RPMI7951 (cell line): Measurements from ENCODE around the gene CD9. TPM values are rescaled to one million over a fixed set of nuclear protein-coding genes. Genes with fewer than 3 reads are reported as not detected.

Source experiments
- DNase-seq: peaks from one replicate; pipeline ENCODE4 v3.0.0-alpha.2; 2012; ENCODE audit warnings: low read depth
- total RNA-seq: library from RNA; depleted of rRNA; stranded (reverse); fragments of >200 nt; shearing (Covaris generic); gene quantifications from 2 replicates; pipeline ENCODE4 v1.2.3, GENCODE V29; 2014

CD9 gene
- total RNA-seq, 1 experiment from 2014 or later, result 133 TPM

DNA sequence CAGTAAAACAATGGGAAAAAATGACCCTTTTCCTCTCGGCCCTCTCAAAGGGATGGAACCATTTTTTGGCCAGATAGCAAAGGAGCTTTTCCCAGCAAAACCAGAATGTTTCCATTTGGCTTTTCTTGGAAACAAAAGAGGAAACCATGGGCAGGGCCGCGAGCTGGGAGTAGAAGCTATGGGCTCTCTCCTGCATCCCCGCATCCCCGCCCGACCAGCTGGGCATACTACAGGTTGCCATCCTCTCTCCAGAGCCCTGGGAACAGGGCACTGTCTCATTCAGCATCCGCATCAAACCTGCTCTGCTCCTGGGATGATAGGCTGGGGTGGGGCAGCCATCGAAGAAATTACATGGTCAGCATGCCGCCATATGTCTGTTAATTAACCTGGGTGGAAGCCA, 20.9 kb downstream of the CD9 start:
- no peak for DNase-seq

DNA sequence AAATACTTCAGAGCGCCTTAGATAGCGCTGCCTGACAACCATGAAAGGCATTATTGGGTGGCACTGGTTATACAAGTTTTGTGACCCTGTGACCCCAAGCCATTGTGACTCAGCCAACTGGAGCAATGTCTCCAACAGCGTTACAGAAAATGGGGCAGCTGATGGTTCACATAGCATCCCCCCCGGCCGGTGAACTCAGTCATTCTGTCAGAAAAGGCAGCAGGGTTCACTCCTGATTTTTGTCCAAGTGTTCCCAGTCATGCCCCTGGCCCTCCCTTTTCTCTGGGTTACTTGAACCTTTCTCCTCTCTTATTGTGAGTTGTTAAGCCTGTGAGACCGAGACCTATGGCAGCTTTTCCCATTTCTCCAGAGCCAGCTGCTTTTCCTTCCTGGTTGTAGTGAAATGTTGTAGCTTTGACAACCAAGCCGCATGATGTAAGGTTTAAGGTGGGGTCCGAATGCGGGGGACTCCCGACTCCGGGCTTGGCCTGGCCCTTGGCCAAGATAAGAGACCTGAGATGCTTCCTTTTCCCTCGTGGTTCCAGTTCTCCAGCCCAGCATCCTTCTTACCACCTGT, 22.0 kb downstream of the CD9 start:
- DNase-seq, result no peak

DNA sequence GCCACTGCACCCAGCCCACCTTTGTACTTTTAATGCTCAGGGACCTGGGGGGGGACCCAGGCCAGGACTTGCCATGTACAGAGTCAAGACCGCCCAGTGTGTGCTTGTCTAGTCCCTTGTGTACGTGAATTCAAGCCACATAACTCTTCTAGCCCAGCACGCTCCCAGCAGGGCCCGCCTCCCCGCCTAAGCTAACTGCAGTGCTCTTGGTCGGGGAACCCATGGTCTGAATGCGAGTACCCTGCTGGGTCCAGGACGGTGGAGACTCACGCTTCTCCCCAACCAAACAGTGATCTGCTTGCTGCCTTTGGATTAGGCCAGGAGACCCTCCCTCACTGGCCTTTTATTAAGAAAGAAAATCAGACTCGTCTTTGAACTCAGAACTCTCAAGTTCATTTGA, 23.3 kb downstream of the CD9 start:
- DNase-seq, result no peak

DNA sequence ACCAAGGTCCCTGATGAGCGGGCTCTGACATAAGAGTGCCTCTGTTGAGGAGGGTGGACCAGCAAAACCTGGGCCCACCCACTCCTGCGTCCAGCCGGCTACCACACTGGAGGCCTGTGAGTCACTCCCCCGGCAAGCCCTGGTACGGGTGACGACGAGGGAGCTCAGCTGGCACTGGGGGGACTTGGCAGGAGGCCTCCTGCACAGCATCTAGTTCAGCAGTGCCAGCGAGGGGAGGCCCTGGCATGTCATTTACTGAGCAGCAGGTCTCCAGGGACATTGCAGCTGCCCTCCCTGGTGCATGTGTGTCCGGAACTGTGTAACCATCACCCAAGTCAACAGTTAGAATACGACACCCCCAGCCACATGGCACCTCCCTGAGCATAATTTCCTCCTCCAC, 24.4 kb downstream of the CD9 start:
- peak; percentile 55 for DNase-seq

DNA sequence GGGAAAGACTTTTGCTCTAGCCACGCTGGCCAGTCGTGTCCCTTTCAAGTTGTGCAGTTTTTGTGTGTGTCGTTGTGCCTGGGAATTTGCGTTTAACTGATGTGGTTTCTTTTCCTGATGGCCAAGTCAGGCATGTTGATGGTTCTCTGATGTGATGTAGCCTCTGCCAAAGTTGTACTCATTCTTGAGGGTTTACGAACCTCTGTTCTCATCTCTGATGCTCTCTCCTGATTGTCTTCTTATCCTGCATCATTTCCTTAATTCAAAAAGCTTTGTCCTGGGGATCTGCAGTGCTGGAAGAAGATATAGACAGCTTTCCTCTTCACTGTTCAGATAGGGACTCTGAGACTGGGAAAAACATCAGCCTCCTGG, 25.4 kb downstream of the CD9 start:
- DNase-seq, result no peak

DNA sequence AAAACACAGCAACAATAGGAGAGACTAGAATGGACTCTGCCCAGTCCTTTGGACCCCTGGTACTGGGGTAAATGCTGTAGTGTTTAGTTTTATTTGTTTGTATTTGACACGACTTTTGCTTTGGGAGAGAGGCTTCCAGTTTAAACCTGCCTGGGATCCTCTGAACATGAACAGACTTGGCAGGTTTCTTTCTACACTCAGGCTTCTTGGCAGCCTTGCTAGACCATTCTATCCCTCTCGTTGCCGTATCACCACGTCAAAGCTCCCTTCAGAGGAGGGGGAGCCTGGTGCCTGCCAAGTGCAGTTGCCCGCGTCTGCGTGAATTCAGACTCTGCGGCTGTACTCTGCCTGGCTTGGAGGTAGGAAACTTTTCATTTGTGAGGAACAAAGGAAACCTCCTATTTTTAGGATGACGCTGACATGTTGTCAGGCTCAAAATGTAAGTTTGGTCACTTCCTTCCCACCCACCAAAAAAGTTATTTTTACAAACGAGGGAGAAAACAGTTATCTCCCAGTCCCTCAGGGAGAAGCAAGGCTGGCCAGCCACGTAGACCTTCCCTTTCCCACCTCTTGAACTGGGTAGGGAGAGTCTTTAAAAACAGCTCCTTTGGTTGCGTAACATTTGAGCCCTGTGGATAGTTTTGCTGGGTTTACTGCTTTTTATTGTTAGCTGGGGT, 25.9 kb downstream of the CD9 start:
- DNase-seq, result no peak

DNA sequence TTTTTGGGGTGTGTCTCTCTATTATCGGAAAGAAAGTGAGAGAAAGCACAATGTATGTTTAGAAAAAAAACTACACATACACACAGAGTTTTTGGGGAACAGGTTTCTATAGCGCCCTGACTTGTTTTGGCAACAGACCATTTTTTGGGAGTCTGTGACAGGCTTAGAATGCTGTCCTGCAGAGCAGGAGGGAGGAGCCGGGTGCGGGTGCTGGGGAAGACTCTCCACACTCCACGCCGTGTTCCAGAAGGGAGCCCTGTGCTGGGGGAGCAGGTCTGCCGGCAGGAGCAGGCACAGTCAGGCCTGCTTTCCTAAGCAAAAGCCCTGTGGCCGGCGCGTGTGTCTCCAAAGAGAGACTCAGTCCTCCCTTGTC, 26.5 kb downstream of the CD9 start:
- no peak for DNase-seq

DNA sequence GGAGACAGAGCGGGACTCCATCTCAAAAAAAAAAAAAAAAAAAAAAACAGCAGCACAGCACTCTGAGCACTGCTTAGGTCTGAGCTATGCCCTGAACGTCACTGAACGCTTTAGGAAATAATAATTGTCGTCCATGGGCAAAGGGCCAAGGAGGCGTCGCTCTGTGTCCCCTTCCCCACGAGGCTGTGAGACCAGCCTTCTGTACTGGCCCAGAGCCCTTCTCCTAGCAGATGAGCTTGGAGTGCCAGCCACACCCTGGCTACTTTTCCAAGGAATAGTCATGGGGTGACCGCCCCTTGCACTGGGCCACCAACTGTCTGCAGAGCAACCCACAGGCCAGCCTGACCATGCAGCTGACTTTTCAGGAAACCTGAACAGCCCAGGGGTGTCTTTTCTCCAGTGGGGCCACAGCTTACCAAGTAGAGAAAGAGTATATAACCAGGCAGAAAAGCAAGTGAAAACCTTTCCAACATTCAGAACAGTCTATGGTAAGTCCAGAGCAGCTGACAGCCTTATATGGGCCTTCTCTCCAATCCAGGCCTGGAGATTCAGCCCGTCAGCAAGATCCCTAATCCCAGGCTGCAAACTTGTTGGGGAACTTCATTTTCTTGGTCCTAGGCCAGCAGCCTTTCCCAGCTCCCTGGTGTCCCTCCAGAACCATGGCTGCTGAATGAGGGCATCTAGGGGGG, 28.5 kb downstream of the CD9 start:
- peak; percentile 29 for DNase-seq

DNA sequence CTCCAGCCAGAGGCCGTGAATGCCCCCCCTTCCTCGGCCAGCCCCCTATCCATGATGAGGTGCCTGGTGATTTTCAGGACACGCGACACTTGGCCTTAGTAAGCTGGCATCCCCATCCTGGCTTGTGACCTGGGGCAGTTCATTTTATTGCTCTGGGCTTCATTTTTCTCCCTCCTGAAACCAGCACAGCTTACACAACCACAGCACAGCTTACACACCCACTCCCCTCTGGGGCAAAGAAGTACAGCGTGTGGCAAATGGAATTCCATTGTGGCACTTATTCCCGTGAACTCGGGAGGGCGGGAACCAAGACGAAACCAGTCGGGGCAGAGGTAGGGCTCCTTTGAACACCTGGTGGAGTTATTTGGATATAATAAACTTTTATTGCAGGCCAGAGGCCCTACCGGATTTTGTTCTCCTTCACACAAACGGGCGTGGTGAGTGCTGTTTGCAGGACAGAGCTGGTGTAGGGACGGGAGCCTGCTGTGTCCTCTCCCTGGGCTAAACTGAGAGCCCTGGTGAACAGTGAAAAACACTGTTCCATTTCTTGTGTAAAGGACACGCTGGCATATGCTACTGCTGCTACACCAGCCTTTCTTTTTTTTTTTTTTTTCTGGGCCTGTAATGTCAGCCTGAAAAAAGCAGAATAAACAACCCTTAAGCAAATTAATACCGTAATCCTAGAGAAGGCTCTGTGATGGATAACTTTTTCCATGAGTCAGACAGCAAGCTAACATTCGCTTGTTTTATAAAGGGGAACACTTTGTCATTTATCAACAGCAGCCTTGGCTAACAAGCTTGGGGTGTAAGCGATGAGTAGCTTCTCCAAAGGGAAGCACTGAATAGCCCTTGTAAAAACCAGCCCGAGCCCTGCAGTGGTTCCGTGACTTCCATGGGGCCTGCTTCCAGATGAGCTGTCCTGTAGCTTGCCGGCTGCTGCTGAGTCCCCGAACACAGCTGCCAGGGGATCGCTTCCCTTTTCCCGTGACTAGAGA, 29.3 kb downstream of the CD9 start:
- peak; percentile 87 for DNase-seq

DNA sequence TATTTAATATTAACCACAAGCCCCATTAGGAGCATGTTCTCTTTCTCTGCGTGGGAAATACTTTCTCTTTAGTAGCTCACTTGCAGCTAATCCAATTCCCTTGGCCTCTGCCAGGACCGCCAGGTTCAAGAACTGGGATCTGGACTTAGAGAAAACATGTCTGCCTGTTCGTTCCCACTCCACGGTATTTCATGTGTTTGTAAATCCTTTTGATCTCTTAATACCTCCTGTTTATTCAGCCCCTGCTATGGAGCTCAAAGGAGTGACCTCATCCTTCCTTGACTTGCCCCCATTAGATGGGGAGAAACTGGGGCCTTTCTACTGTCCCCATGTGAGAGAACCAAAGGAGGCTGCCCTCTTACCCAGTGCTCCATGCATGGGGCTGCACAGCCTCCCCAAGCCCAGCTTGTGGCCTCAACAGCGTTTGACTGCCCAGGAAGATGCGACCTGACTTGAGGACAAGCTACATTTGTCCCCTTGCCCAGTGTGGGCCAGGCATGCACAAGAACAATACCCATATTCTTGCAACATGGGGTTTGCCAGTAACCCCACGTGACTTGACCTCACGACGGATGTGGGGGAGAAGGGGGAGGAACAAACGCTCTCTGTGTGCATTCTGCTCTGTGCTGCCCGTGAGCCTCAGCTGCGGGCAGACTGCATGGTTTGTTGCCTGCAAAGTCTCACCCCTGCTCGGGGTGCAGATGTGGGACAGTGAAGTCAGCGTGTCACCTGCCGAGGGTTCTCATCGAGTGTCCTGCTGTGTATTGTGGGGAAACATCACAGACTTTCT, 30.3 kb downstream of the CD9 start:
- DNase-seq, result peak; percentile 79

DNA sequence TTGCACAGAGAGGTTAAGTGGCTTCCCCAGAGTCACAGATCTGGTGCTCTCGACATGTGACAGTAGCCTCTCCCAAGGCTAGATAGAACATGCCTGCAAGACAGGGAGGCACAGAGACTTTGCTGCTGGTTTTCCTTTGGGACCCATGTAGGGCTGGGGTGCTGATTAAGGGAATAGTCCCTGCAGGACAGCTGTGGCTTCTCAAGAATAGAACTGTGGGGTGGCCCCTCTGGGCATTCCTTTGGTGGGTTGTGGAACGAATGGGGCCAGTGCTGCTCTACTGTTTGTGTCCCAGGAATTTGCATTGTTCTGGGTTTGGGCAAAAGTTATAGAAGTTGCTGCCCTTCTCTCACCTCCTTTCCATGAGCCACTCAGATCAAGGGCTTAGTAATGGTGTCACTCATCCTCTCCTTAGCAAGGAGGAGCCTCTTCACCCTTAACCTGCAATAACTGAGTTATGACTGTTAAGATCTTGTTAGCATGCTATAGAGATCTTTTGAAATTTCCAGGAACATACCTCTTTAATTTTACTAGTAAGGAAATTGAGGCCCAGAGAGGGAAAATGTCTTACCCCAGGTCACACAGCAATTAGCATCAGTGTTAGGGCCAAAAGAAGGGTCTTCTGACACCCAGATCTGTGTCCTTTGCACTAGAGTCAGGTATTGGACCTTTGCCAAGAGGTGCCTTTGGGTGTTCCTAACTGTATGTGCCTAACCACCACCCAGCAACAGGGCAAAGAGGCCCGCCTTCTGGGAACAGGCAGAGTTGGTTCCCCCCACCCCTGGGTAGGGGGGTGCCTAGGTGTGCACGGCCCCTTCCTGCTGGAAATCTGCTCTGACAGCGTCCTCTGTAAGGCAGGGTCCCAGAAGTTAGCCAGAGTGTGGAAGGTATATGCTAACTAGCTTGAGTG, 31.4 kb downstream of the CD9 start:
- DNase-seq, result no peak

DNA sequence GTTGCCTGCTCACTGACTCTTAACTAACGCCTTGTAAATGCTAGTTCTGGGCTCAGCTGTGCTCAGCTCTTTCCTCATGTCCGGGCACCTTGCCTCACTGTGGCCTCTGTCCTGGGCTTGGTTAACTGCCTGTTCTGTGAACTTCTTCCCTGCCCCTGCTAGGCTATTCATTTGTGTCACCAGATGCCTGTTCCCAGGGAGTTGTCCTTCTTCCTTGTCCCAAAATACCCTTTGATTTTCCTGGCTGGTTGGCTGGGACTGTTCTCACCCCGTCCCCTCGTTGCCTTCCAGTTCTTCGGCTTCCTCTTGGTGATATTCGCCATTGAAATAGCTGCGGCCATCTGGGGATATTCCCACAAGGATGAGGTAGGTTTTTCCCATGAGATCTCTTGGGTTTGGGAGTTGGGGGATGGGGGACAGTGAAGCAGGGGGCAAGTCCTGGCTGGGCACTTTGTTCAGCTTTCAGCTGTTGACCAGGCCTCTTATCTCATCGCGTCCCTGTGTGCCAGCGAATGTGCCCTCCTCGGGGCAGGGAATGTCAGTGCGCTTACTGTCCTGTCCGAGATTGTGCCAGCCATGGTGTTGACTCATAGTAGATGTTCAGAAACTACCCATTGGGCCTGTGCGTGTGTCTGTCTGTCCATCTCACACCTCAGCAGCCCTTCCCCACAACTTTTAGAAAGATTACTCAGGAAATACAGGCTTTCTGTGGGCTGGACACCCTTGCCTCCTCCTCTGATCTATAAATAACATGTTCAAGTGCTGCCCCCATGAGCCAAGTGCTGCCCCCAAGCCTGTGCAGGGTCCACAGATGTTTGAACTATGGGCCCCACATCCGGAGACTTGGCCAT, 33.1 kb downstream of the CD9 start:
- DNase-seq, result no peak

DNA sequence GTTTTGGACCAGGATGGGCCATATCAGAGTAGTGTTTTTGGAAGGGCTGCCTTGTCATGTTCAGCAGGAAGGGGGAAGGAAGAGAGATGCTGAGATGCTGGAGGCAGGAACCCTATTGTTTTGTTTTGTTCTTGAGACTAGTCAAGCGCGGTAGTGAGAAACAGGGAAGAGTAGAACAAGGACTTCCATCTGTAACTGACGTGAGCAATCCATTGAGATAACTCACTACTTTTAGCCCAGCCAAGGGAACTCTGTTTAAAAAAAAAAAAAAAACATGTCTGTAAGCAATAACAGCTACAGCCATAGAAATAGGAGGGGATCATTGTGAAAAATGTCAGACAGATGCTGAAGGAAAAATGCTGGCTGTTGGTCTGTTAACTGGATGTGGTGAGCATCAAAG, 34.0 kb downstream of the CD9 start:
- DNase-seq, result no peak

DNA sequence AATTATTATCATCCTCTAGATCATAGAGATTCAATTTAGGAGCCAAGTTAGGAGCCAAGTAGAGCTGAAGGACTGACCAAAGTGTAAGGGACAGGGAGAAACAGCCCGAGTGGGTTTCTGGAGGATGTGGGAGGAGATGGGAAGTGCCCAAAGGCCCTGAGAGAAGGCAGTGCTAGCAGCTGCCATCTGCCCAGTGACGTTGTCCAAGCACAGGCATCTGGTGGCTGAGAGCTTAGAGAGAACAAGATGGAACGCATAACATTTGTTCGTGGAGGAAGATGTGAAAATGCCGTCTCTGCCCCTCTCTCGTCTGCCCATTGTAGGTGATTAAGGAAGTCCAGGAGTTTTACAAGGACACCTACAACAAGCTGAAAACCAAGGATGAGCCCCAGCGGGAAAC, 34.7 kb downstream of the CD9 start:
- DNase-seq, result no peak

DNA sequence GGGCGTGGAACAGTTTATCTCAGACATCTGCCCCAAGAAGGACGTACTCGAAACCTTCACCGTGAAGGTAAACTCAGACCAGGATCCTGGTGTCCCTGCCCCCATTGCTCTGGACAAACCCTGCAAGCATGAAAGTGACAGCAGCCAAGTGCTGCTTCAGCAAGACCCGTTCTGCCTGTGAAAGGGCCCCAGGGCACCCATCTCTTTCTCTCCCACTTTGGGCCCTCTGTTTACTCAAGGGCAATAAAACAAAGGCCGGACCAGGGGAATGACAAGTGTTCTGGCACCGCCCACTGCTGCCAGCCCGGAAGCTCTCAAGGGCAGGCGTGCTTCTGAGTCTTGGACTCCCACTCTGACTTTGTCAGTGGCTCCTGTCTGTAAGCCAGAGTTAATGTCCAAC, 35.3 kb downstream of the CD9 start:
- no peak for DNase-seq

DNA sequence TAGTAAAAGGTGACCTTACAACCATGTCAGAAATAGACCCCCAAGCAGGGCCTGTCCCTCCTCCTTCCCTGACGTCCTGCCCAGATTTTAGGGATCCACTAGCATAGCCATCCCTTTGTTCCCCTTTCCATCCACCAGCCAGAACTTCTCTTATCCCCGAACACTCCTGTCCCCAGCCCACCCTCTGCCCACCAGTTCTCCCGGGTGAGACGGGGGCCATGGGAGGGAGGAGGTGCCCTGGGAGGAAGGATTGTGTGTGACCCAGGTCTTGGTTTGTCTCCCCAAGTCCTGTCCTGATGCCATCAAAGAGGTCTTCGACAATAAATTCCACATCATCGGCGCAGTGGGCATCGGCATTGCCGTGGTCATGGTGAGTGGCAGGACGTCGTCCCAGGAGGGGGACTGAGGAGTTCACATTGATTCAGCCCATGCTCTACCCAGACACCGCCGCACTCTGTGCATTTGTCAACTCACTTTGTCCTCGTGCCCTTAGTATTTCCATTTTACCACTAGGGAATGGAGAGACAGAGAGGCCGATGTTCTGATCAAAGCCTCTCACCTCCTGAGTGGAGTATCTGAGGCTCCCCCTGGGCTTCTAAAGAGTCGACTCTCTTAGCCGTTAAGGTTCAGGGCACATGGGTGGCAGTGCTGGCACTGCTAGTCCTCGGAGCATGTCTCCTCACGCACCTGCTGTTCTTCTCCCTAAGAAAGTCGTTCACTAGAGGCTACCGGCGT, 35.9 kb downstream of the CD9 start:
- DNase-seq, result no peak

DNA sequence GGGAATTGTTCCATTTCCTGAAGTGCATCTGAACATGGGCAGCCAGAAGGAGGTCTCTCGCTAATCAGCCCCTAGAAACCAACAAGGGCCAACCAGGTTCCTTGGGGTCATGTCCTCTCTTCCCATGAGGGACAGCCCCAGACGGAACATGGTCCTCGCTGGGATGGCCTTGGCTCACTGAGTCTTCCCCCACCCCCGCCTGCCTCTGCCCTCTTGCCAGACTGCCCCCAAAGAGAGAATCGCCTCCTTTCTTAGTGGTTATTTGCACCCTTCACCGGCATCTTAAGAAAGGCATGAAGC, 36.4 kb downstream of the CD9 start:
- DNase-seq, result no peak

DNA sequence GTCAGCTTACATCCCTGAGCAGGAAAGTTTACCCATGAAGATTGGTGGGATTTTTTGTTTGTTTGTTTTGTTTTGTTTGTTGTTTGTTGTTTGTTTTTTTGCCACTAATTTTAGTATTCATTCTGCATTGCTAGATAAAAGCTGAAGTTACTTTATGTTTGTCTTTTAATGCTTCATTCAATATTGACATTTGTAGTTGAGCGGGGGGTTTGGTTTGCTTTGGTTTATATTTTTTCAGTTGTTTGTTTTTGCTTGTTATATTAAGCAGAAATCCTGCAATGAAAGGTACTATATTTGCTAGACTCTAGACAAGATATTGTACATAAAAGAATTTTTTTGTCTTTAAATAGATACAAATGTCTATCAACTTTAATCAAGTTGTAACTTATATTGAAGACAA, 37.6 kb downstream of the CD9 start:
- DNase-seq, result no peak

DNA sequence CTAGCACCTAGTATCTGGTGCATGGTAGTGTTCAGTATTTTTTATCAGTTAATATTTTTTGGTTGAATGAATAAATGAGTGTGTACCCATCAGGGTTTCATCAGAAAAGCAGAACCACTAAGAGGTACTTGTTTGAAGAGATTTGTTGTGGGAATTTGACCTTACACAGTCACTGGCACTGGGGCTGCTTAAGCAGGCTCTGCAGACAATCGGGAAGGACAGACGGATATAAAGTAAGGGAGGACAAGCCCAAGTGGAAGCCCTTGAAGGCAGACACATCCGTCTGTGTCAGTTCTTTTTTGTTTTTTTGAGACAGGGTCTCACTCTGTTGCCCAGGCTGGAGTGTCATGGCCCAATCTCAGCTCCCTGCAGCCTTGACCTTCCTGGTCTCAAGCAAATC, 38.7 kb downstream of the CD9 start:
- no peak for DNase-seq
